Tracheal epithelial cell (primary cell): ENCODE results near the gene SLC43A2. TPM values are rescaled to one million over a fixed set of nuclear protein-coding genes. Genes with fewer than 3 reads are reported as not detected.

Source experiments
- total RNA-seq: library from RNA; depleted of rRNA; stranded (reverse); fragments of >200 nt; gene quantifications from 2 replicates; pipeline ENCODE4 v1.2.1, GENCODE V29; 2014

Gene SLC43A2
- 1.3 and 2.7 TPM in 2 replicates for total RNA-seq

GRCh38 chr17:1627982-1628855 is at the start of gene SLC43A2:
Gene SLC43A2 (minus strand): TSS chr17:1628834. CDS start chr17:1627874, 960 bp downstream.

GRCh38 chr17:1649844-1650501 is 21.3 kb upstream of the SLC43A2 start, which contains the start of gene RILP:
Gene RILP (minus strand): TSS chr17:1649866. CDS start chr17:1649804, 62 bp downstream.

GRCh38 chr17:1645207-1646171 is 16.9 kb upstream of the SLC43A2 start, which contains the start of gene SCARF1:
Gene SCARF1 (minus strand): TSS chr17:1645732. CDS start chr17:1645697, 35 bp downstream.

Other genes with a start within 250 kb of the SLC43A2 start
- gene YWHAE, start 228.6 kb downstream of the SLC43A2 start, total RNA-seq, result 412 and 413 TPM in 2 replicates
- 126 and 165 TPM in 2 replicates for gene CRK, start 172.6 kb downstream of the SLC43A2 start, total RNA-seq
- 67.1 and 151 TPM in 2 replicates for gene MYO1C, start 136.1 kb downstream of the SLC43A2 start, total RNA-seq
- 36.6 and 40.1 TPM in 2 replicates for gene INPP5K, start 112.2 kb downstream of the SLC43A2 start, total RNA-seq
- 10.1 and 10.9 TPM in 2 replicates for gene PITPNA, start 66.0 kb downstream of the SLC43A2 start, total RNA-seq
- gene SCARF1, start 16.9 kb upstream of the SLC43A2 start, total RNA-seq, result 0.21 and 0.48 TPM in 2 replicates
- 6.7 and 9.8 TPM in 2 replicates for gene RILP, start 21.0 kb upstream of the SLC43A2 start, total RNA-seq
- 63.6 and 82.3 TPM in 2 replicates for gene PRPF8, start 56.0 kb upstream of the SLC43A2 start, total RNA-seq
- gene TLCD2, start 81.5 kb upstream of the SLC43A2 start, total RNA-seq, result 4.7 and 6.0 TPM in 2 replicates
- gene WDR81, start 95.9 kb upstream of the SLC43A2 start, total RNA-seq, result 22.0 and 24.6 TPM in 2 replicates
- 2.2 and 4.0 TPM in 2 replicates for gene SERPINF2, start 114.0 kb upstream of the SLC43A2 start, total RNA-seq
- gene SERPINF1, start 133.2 kb upstream of the SLC43A2 start, total RNA-seq, result 106 and 135 TPM in 2 replicates
- gene SMYD4, start 201.1 kb upstream of the SLC43A2 start, total RNA-seq, result 7.0 and 9.4 TPM in 2 replicates
- 11.3 and 17.1 TPM in 2 replicates for gene RPA1, start 201.2 kb upstream of the SLC43A2 start, total RNA-seq